ENCODE measurements around the gene CMSS1.

DNA sequence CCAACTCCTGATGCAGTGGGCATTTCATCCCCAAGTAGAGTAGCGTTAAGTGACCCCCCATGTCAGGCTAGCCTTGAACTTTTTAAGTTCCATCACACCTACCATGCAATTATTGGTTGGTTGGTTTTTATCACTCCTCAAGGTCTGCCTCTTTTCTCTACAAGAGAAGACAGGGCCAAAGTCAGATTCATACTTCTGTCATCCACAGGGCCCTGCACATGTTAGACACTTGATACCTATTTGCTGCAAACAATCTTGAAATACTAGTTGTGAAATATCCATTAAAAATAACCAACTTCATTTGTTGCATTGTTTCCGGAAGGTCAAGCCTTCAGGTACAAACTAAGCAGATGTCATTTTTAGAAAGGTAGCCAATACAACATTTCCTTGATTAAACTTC, 1.2 kb downstream of the CMSS1 start:
- TF ChIP-seq, protein P1, sequence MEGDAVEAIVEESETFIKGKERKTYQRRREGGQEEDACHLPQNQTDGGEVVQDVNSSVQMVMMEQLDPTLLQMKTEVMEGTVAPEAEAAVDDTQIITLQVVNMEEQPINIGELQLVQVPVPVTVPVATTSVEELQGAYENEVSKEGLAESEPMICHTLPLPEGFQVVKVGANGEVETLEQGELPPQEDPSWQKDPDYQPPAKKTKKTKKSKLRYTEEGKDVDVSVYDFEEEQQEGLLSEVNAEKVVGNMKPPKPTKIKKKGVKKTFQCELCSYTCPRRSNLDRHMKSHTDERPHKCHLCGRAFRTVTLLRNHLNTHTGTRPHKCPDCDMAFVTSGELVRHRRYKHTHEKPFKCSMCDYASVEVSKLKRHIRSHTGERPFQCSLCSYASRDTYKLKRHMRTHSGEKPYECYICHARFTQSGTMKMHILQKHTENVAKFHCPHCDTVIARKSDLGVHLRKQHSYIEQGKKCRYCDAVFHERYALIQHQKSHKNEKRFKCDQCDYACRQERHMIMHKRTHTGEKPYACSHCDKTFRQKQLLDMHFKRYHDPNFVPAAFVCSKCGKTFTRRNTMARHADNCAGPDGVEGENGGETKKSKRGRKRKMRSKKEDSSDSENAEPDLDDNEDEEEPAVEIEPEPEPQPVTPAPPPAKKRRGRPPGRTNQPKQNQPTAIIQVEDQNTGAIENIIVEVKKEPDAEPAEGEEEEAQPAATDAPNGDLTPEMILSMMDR (conservative IDR thresholded peaks at IDR 0.05) = no peak
- no peak for TF ChIP-seq ZFX (IDR thresholded peaks at IDR 0.05)

All from C4-2B (cell line).